Stimulated activated CD4-positive, alpha-beta T cell treated with anti-CD3 and anti-CD28 coated beads, Interleukin-12 subunit alpha, Interleukin-12 subunit beta, amount 100 ng/mL, for 48 hours (primary cell): ENCODE results near the gene SREK1IP1.
A peak's percentile ranks its signal among the peaks of the same experiment; 100 is the strongest.

Source experiments
- DNase-seq, 3 donors: peaks; one replicate each; pipeline ENCODE4 v3.0.0-alpha.2; 2020; ENCODE audit warnings: low read depth in 2 of 3, low spot score in 1 of 3

SREK1IP1 gene

GRCh38 chr5:64768358-64769312 lies at the start of gene SREK1IP1, which contains the start of gene CWC27:
Gene SREK1IP1, minus strand, starts transcription at chr5:64768691. Its CDS starts 174 bp downstream, at chr5:64768517.
Gene CWC27, plus strand, starts transcription at chr5:64768930. Its CDS starts 217 bp downstream, at chr5:64769147.
- DNase-seq: peak; percentile 65 to 74 (median 73)

- DNase-seq: no peak
These were observed 49.8 kb upstream of the SREK1IP1 start for GRCh38 chr5:64818245-64818644.

- DNase-seq: no peak
These were observed 45.6 kb upstream of the SREK1IP1 start for GRCh38 chr5:64814073-64814472.

GRCh38 chr5:64811050-64811640 lies 42.7 kb upstream of the SREK1IP1 start:
- DNase-seq: no peak

GRCh38 chr5:64807520-64807919 lies 39.0 kb upstream of the SREK1IP1 start:
- no peak for DNase-seq

GRCh38 chr5:64806537-64806936 lies 38.0 kb upstream of the SREK1IP1 start:
- DNase-seq: no peak

GRCh38 chr5:64800926-64801325 lies 32.4 kb upstream of the SREK1IP1 start:
- no peak for DNase-seq

- no peak for DNase-seq
These were observed 27.8 kb upstream of the SREK1IP1 start for GRCh38 chr5:64796301-64796700.

GRCh38 chr5:64794053-64794770 lies 25.7 kb upstream of the SREK1IP1 start:
- no peak for DNase-seq

GRCh38 chr5:64792469-64792868 lies 24.0 kb upstream of the SREK1IP1 start:
- no peak for DNase-seq

GRCh38 chr5:64790210-64790609 lies 21.7 kb upstream of the SREK1IP1 start:
- no peak for DNase-seq

GRCh38 chr5:64789457-64789856 lies 21.0 kb upstream of the SREK1IP1 start:
- DNase-seq: no peak

- no peak for DNase-seq
These were observed 19.7 kb upstream of the SREK1IP1 start for GRCh38 chr5:64788156-64788555.

GRCh38 chr5:64786372-64786771 lies 17.9 kb upstream of the SREK1IP1 start:
- no peak for DNase-seq

GRCh38 chr5:64784451-64785025 lies 16.0 kb upstream of the SREK1IP1 start:
- peak; percentile 22 to 76 (median 56) for DNase-seq

- DNase-seq: no peak
These were observed 6.8 kb upstream of the SREK1IP1 start for GRCh38 chr5:64775291-64775690.

GRCh38 chr5:64773533-64773932 lies 5.0 kb upstream of the SREK1IP1 start:
- DNase-seq: no peak

- DNase-seq: no peak
These were observed 3.2 kb upstream of the SREK1IP1 start for GRCh38 chr5:64771736-64772135.

GRCh38 chr5:64769855-64770254 lies 1.4 kb upstream of the SREK1IP1 start:
- DNase-seq: no peak

- DNase-seq: peak in 1 of 3 donors; percentile 3
These were observed 533 bp downstream of the SREK1IP1 start for GRCh38 chr5:64767959-64768357.

- DNase-seq: no peak
These were observed 1.6 kb downstream of the SREK1IP1 start for GRCh38 chr5:64766941-64767340.
